ENCODE data around the gene CD226.
A peak's percentile ranks its signal among the peaks of the same experiment; 100 is the strongest.

The CD226 gene

GRCh38 chr18:69956057-69956456, 8.4 kb upstream of the CD226 start:
- no peak for DNase-seq

GRCh38 chr18:69954719-69955480, 7.2 kb upstream of the CD226 start:
- DNase-seq = no peak

GRCh38 chr18:69953191-69953590, 5.5 kb upstream of the CD226 start:
- DNase-seq = no peak

GRCh38 chr18:69951182-69951581, 3.5 kb upstream of the CD226 start:
- DNase-seq = no peak

GRCh38 chr18:69949538-69949936, 1.9 kb upstream of the CD226 start:
- no peak for DNase-seq

GRCh38 chr18:69948919-69949537, 1.4 kb upstream of the CD226 start:
- DNase-seq = peak; percentile 95

GRCh38 chr18:69948256-69948655, 583 bp upstream of the CD226 start:
- peak; percentile 41 for DNase-seq

GRCh38 chr18:69946608-69947155, 991 bp downstream of the CD226 start:
- DNase-seq = no peak

GRCh38 chr18:69945220-69946114, 2.2 kb downstream of the CD226 start:
- no peak for DNase-seq

- DNase-seq = no peak
Measured at GRCh38 chr18:69944436-69944835, 3.2 kb downstream of the CD226 start.

- DNase-seq = no peak
Measured at GRCh38 chr18:69943021-69943420, 4.7 kb downstream of the CD226 start.

- no peak for DNase-seq
Measured at GRCh38 chr18:69941183-69941582, 6.5 kb downstream of the CD226 start.

GRCh38 chr18:69939812-69940211, 7.9 kb downstream of the CD226 start:
- peak; percentile 0 for DNase-seq

GRCh38 chr18:69936191-69936558, 11.5 kb downstream of the CD226 start:
- DNase-seq = peak; percentile 13

- peak; percentile 51 for DNase-seq
Measured at GRCh38 chr18:69935319-69936190, 12.1 kb downstream of the CD226 start.

- no peak for DNase-seq
Measured at GRCh38 chr18:69934601-69935265, 12.9 kb downstream of the CD226 start.

GRCh38 chr18:69929041-69929774, 18.5 kb downstream of the CD226 start:
- DNase-seq = no peak

GRCh38 chr18:69916412-69916811, 31.3 kb downstream of the CD226 start:
- no peak for DNase-seq

- no peak for DNase-seq
Measured at GRCh38 chr18:69908838-69909237, 38.8 kb downstream of the CD226 start.

GRCh38 chr18:69906765-69907164, 40.9 kb downstream of the CD226 start:
- no peak for DNase-seq

- DNase-seq = no peak
Measured at GRCh38 chr18:69900941-69901340, 46.7 kb downstream of the CD226 start.

Measured in inflammatory macrophage treated with lipopolysaccharide for 4 hours (primary cell).